Measurements from ENCODE around the gene CDKAL1.

The CDKAL1 gene

DNA sequence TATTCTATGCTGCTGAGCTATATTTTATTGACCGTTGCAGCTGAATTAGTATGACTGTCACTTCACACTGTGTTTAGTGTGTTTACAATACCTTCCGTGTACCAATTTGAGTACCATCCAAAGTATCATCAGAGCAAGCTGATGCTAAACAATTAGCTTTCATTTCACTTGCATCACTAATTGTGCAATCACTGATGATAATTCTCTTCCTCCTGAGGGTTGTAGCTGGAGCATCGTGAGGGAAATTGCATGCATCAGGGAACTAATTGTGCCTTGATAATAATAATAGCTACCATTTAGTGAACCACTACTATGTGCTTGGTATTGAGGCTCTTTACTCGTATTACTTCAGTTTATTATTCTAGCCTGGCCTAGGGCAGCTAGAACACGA, 674.5 kb downstream of the CDKAL1 start:
- H3K36me3 ChIP-seq (ENCODE audit: insufficient read depth, low read length): no peaks in the 10 kb centered on the region
- no peak overlapping the region for H3K9ac ChIP-seq (ENCODE audit: low read depth, low read length)
- no peaks in the 10 kb centered on the region for H3K4me1 ChIP-seq (ENCODE audit: insufficient read depth, low read length)
- H3K9me3 ChIP-seq (ENCODE audit: control insufficient read depth, insufficient read depth, low read length): no peaks in the 10 kb centered on the region

DNA sequence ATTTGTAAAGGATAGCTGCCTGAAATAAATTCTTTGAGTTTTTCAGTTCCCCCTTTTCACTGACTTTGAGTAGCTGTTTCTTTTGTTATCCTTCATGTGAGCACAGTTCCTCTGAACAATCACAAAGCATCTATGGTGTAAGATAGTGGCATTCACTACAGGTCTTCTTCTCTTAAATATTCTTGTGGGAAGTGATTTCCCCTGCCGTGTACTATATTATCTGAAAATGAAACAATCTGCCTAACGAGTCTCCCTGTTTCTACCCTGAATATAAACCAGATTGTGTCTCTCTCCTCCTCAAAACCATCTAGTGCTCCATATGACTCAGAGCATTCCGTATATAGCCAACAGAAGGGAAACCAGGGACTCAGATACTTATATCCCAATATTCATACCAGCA, 679.2 kb downstream of the CDKAL1 start:
- no peaks in the 10 kb centered on the region for H3K9me3 ChIP-seq (ENCODE audit: control insufficient read depth, insufficient read depth, low read length)
- no peak overlapping the region for H3K9ac ChIP-seq (ENCODE audit: low read depth, low read length)
- H3K4me1 ChIP-seq (ENCODE audit: insufficient read depth, low read length): no peaks in the 10 kb centered on the region
- no peaks in the 10 kb centered on the region for H3K36me3 ChIP-seq (ENCODE audit: insufficient read depth, low read length)

DNA sequence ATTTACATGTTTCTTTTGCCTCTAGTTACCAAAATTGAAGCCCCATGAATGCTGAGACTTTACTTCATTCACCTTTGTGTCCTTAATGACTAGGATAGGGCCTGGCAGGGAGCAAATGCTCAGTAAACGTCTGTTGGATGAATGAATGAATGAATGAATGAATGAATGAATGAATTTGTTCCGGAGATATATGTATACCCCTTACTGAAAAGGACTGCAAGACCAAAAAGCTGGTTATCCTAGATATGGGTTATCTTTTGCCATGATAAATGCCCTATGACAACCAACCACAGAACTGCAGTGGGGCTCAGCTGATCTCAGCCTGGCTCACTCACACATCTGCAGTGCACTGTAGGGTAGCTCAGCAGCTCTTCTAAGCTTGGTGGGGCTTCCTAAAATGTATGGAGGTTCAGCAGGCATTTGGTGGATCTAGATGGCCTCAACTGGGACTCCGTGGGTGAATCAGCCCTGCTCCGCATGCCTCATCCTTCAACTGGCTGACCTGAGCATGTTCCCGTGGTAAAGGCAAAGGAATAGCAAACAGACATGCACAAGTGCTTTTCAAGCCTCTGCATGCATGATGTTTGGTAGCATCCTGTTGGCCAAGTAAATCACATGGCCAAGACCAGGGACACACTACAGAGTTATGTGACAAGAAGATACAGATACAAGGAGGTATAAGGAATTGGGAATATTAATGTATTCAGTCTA, 680.6 kb downstream of the CDKAL1 start:
- Histone ChIP-seq H3K36me3 (ENCODE audit: insufficient read depth, low read length) (no peaks in the 10 kb centered on the region), H3K9ac (ENCODE audit: low read depth, low read length) (no peak overlapping the region), H3K4me1 (ENCODE audit: insufficient read depth, low read length) (0 out of 2 replicates have a peak, but pooled peaks cover 2% of the 10 kb centered on the region), H3K9me3 (ENCODE audit: control insufficient read depth, insufficient read depth, low read length) (no peaks in the 10 kb centered on the region)

DNA sequence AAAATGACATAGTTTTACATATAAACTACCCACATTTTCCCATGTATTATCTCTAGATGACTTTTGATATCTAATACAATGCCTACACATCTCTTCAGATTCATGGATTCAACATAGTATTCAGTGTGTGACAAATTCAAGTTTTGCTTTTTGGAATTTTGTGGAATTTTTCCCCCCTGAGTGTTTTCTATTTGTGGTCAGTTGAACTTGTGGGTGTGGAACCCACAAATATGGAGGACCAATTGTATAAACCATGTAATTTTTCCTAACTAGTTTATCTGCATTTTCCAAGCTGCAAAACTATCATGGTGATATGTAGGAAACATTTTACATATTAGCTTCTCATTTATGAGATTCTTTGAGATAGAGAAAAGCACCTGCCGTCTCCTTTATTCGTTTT, 685.0 kb downstream of the CDKAL1 start:
- no peaks in the 10 kb centered on the region for H3K36me3 ChIP-seq (ENCODE audit: insufficient read depth, low read length)
- H3K4me1 ChIP-seq (ENCODE audit: insufficient read depth, low read length): peaks cover 11% of the 10 kb centered on the region; the same call in 1 of the 2 replicates
- H3K9me3 ChIP-seq (ENCODE audit: control insufficient read depth, insufficient read depth, low read length): no peaks in the 10 kb centered on the region
- no peak overlapping the region for H3K9ac ChIP-seq (ENCODE audit: low read depth, low read length)

DNA sequence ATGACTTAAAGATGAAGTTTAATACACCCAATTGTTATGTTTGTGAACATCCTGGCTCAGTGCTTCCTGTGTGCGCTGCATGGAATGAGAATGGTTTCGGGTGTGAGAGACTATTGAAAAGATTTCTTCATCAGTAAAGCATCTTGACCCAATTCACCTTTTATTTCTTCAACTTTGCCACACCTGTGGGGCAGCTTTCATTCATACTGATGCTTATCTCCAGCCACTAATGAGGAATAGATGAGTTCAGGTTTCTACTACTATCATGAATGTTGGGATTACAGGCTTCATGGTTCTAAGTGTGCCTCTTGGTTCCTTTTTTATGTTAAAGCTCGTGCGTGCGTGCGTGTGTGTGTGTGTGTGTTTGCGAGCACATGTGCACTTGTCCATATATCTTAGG, 685.6 kb downstream of the CDKAL1 start:
- H3K9ac ChIP-seq (ENCODE audit: low read depth, low read length): no peak overlapping the region
- no peaks in the 10 kb centered on the region for H3K9me3 ChIP-seq (ENCODE audit: control insufficient read depth, insufficient read depth, low read length)
- no peaks in the 10 kb centered on the region for H3K36me3 ChIP-seq (ENCODE audit: insufficient read depth, low read length)
- H3K4me1 ChIP-seq (ENCODE audit: insufficient read depth, low read length): peaks cover 11% of the 10 kb centered on the region; the same call in 1 of the 2 replicates

DNA sequence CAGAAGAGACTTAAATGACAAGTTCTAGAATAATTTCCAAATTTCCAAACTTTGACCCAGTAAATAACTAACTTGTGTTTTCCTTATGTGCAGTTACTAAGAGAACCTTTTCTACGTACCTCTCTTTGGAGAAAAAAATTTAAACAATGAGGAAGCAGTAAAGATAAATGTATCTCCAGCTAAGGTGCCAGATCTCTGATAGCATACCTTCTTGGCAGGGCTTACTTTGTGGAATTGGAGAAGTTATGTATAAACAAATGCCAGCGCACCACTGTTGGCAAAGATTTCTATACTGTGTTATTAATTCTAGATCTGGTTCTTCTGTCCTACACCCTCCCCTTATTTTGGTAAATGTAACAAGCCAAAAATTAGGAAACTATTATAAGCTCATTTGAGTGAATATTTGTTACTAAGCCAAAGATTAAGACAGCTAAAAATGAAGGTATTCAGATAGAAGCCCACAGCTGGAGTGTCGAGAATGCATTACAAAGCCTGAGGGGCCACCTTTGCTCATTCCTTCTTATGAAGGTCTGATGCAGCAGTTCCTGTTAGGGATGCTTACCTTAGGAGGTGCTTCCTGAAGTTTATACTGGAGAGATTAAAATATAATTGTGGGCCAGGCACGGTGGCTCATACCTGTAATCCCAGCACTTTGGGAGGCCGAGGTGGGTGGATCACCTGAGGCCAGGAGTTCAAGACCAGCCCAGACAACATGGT, 686.2 kb downstream of the CDKAL1 start:
- Histone ChIP-seq H3K9ac (ENCODE audit: low read depth, low read length) (no peak overlapping the region), H3K4me1 (ENCODE audit: insufficient read depth, low read length) (peaks cover 11% of the 10 kb centered on the region; the same call in 1 of the 2 replicates), H3K9me3 (ENCODE audit: control insufficient read depth, insufficient read depth, low read length) (no peaks in the 10 kb centered on the region), H3K36me3 (ENCODE audit: insufficient read depth, low read length) (no peaks in the 10 kb centered on the region)

DNA sequence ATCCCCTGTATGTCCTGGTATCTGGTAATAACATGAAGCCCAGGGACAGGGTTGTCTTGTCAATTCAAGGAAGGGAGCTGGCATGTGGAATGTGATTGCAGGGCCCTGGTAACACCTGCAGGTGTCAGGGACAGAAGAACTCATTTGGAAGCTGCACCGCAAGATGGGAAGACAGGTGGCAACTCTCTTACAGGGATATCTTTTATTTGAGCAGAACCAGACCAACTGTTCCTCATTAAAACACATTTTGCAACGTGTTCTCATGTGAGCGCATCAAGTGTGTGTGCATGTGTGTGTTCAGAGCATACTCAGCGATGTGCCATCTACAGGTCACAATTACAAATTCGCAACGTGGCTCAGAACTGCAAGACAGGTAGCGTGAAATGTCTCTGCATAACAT, 688.4 kb downstream of the CDKAL1 start:
- Histone ChIP-seq H3K36me3 (ENCODE audit: insufficient read depth, low read length) (no peaks in the 10 kb centered on the region), H3K9ac (ENCODE audit: low read depth, low read length) (no peak overlapping the region), H3K9me3 (ENCODE audit: control insufficient read depth, insufficient read depth, low read length) (no peaks in the 10 kb centered on the region), H3K4me1 (ENCODE audit: insufficient read depth, low read length) (peaks cover 11% of the 10 kb centered on the region; the same call in 1 of the 2 replicates)

DNA sequence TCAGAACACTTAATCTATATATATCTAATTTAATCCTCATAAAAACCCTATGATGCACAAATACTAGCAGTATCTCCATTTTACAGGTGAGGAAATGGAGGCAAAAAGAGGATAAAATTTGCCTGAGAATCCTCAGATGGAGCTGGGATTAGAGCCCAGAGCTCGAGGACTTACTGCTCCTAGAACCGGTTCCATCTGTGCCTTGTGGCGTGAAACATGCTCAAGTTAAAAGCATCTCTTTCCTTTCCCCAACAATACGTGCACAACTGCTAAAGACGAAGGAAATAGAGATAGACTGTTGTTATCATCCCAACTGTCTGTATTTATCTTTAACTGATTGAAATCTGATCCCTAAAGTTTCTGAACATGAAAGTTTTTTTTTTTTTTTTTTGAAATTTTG, 691.7 kb downstream of the CDKAL1 start:
- H3K9ac ChIP-seq (ENCODE audit: low read depth, low read length): no peak overlapping the region
- H3K4me1 ChIP-seq (ENCODE audit: insufficient read depth, low read length): no peaks in the 10 kb centered on the region
- H3K36me3 ChIP-seq (ENCODE audit: insufficient read depth, low read length): no peaks in the 10 kb centered on the region; the same call in 1 of the 2 replicates
- no peaks in the 10 kb centered on the region for H3K9me3 ChIP-seq (ENCODE audit: control insufficient read depth, insufficient read depth, low read length)

DNA sequence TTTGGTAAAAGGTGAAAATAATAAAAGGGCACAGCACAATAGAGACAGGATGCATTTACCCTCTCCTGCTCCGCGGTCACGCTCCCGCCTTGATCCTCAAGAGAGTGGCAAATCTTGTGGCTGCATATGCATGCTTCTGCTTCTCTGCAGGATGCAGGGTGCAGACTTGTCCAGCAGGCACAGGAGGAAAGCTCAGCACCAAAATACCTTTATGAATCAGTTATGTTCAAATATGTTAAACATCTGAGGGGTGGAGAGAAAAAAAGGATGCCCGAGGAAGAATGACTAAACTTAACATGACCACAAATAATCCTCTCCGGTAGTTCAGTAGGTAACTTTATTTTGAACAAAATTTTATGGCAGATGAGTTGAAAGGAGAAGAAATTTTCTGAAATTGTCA, 693.2 kb downstream of the CDKAL1 start:
- Histone ChIP-seq H3K9ac (ENCODE audit: low read depth, low read length) (no peak overlapping the region), H3K36me3 (ENCODE audit: insufficient read depth, low read length) (no peaks in the 10 kb centered on the region; the same call in 1 of the 2 replicates), H3K4me1 (ENCODE audit: insufficient read depth, low read length) (no peaks in the 10 kb centered on the region)

DNA sequence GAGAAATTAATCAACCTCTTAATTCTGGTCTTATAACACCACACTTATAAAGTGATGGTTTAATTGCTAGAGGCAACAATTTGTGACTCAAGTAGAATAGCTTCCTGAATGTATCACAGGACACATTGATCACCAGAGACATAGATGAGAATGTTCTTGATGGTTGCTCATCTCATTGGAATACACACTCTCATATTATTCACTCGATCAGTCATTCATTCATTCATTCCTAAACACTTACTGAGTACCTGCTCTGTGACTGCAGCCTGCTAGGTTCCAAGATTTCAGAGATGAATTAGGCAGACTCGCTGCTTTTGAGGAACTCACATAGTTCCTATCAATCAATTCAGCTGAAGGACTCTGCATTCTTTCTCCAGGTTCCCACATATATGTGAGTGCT, 694.2 kb downstream of the CDKAL1 start:
- no peaks in the 10 kb centered on the region; the same call in none of the 2 replicates for H3K36me3 ChIP-seq (ENCODE audit: insufficient read depth, low read length)
- H3K9me3 ChIP-seq (ENCODE audit: control insufficient read depth, insufficient read depth, low read length): no peaks in the 10 kb centered on the region
- no peaks in the 10 kb centered on the region for H3K4me1 ChIP-seq (ENCODE audit: insufficient read depth, low read length)
- no peak overlapping the region for H3K9ac ChIP-seq (ENCODE audit: low read depth, low read length)

More for the DNA sequence above, 693.2 kb downstream of the CDKAL1 start:
- no peaks in the 10 kb centered on the region for H3K9me3 ChIP-seq (ENCODE audit: control insufficient read depth, insufficient read depth, low read length)

DNA sequence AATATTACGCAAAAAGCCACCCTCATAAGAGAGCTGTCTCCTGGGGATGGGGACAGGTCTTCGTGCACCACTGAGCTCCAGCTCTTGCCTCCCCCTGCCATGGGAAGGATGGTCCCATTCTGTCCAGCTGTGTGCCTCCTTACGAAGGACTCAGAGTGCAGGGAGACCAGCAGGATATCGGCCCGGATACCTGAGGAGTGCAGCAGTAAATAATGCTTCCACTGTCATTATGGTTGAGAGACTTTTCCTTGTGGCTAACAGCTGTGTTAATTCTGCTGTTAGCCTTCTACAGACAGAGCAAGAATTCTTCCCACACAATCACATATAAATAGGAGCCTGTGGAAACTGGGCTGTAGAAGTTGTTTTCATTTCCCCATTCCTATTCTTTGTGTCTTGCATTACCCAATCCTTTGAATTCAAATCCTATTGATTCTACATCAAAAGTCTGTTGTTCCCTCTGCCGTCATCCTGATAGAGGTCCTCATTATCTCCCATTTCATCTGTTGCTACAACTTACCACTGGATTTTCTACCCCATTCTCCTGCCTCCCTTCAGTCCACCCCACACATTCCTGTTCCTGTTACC, 694.7 kb downstream of the CDKAL1 start:
- H3K4me1 ChIP-seq (ENCODE audit: insufficient read depth, low read length): no peaks in the 10 kb centered on the region
- no peaks in the 10 kb centered on the region; the same call in none of the 2 replicates for H3K36me3 ChIP-seq (ENCODE audit: insufficient read depth, low read length)
- H3K9ac ChIP-seq (ENCODE audit: low read depth, low read length): no peak overlapping the region
- no peaks in the 10 kb centered on the region for H3K9me3 ChIP-seq (ENCODE audit: control insufficient read depth, insufficient read depth, low read length)

DNA sequence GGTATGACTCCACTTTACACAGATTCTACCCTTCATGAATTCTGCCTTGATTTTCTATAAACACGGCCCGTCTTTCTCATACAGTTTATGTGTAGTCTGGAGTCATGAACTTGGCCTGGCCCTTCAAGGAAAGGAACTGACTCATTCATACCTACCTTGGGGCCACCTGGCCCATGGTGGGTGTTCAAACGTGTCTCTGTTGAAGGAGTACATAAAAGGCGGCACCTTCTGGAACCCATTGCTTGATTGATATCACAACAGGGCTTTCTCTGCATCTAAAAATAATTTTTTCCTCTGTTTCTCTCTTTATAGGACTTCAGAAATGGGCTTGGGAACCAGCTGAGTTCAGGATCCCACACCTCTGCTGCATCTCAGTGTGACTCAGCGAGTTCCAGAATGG, 696.3 kb downstream of the CDKAL1 start:
- no peaks in the 10 kb centered on the region; the same call in none of the 2 replicates for H3K36me3 ChIP-seq (ENCODE audit: insufficient read depth, low read length)
- no peaks in the 10 kb centered on the region for H3K4me1 ChIP-seq (ENCODE audit: insufficient read depth, low read length)
- no peak overlapping the region for H3K9ac ChIP-seq (ENCODE audit: low read depth, low read length)
- H3K9me3 ChIP-seq (ENCODE audit: control insufficient read depth, insufficient read depth, low read length): no peaks in the 10 kb centered on the region

DNA sequence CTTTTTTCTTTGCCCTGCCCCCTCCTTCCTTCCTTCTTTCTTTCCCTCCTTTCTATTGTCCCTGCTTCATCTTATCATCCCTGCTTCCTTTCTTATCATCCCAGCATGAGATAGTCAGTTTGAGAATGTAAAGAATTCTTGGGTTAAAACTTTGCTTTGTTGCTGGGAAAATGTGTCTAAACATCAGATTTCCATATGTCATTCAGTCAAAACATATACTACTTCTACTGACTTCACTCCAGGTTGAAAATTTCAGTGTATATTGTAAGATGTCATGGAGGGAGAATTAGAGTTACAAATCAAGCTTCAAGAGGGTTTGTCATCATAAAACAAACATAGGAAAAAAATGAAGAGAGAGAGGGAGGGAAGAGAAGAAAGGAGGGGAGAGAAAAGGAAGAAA, 700.9 kb downstream of the CDKAL1 start:
- Histone ChIP-seq H3K4me1 (ENCODE audit: insufficient read depth, low read length) (no peaks in the 10 kb centered on the region), H3K36me3 (ENCODE audit: insufficient read depth, low read length) (no peaks in the 10 kb centered on the region; the same call in none of the 2 replicates), H3K9me3 (ENCODE audit: control insufficient read depth, insufficient read depth, low read length) (0 out of 2 replicates have a peak, but pooled peaks cover 4% of the 10 kb centered on the region), H3K9ac (ENCODE audit: low read depth, low read length) (no peak overlapping the region)

DNA sequence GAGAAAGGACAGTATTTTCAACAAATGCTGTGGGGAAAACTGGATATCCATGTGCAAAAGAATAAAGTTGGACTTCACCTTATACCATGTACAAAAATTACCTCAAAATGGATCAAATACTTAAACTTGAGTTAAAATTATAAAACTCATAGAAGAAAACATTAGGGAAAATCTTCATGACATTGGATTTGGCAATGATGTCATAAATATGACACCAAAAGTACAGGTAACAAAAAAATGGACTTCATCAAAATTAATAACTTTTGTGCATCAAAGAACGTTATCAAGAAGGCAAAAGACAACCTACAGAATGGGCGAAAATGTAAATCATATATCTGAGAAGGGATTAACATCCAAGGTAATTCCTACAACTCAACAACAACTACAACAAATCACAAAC, 704.0 kb downstream of the CDKAL1 start:
- no peak overlapping the region for H3K9ac ChIP-seq (ENCODE audit: low read depth, low read length)
- 0 out of 2 replicates have a peak, but pooled peaks cover 4% of the 10 kb centered on the region for H3K9me3 ChIP-seq (ENCODE audit: control insufficient read depth, insufficient read depth, low read length)
- no peaks in the 10 kb centered on the region for H3K36me3 ChIP-seq (ENCODE audit: insufficient read depth, low read length)
- no peaks in the 10 kb centered on the region for H3K4me1 ChIP-seq (ENCODE audit: insufficient read depth, low read length)
